ENCODE data around the gene LRRC61. TPM values are rescaled to one million over a fixed set of nuclear protein-coding genes. Genes with fewer than 3 reads are reported as not detected.
"Not testable (repeated sequence)": the region's sequence is repeated elsewhere in the genome, so short reads cannot be mapped to it uniquely, and the experiment has no call there.

LRRC61 gene
- total and polyA plus RNA-seq, 3 donors from 2014 or later = 16.7 to 35.4 (median 18.4) TPM

GRCh38 chr7:150311711-150312110, 11.4 kb upstream of the LRRC61 start:
- TF ChIP-seq POLR2A (IDR thresholded peaks at IDR 0.05) (no peak), CTCF (IDR thresholded peaks at IDR 0.05) (no peak)
- no peaks in the 10 kb centered on the region for H3K36me3 ChIP-seq (ENCODE audit: low read depth, missing control alignments)
- H3K27me3 ChIP-seq = no peaks in the 10 kb centered on the region
- 90 to 91% methylated on average over 5 of the region's 5 CpGs for WGBS, 2 donors
- no peak for DNase-seq
- H3K4me1 ChIP-seq = no peaks in the 10 kb centered on the region
- no peak overlapping the region for H3K27ac ChIP-seq
- no peak overlapping the region for H3K4me3 ChIP-seq
- H3K9me3 ChIP-seq = no peaks in the 10 kb centered on the region
- intact Hi-C loops (cut with DNase I; ENCODE audit: low total_unique reads) = no loop called here

- H3K4me3 ChIP-seq; DNase-seq; H3K27ac ChIP-seq; H3K9me3 ChIP-seq; intact Hi-C loops (cut with DNase I; ENCODE audit: low total_unique reads); H3K4me1 ChIP-seq; H3K36me3 ChIP-seq (ENCODE audit: low read depth, missing control alignments); H3K27me3 ChIP-seq: not testable (repeated sequence)
- WGBS, 2 donors = 79 to 86% methylated on average over 7 of the region's 7 CpGs
These were observed 10.3 kb upstream of the LRRC61 start for GRCh38 chr7:150312649-150313366.

- Histone ChIP-seq H3K9me3 (no peaks in the 10 kb centered on the region), H3K4me3 (no peak overlapping the region), H3K27ac (no peak overlapping the region), H3K27me3 (no peaks in the 10 kb centered on the region), H3K36me3 (ENCODE audit: low read depth, missing control alignments) (no peaks in the 10 kb centered on the region), H3K4me1 (no peaks in the 10 kb centered on the region)
- WGBS, 2 donors = 75 to 80% methylated on average over 3 of the region's 3 CpGs
- TF ChIP-seq POLR2A (IDR thresholded peaks at IDR 0.05) (no peak), CTCF (IDR thresholded peaks at IDR 0.05) (no peak)
- intact Hi-C loops (cut with DNase I; ENCODE audit: low total_unique reads) = no loop called here
- no peak for DNase-seq
These were observed 9.8 kb upstream of the LRRC61 start for GRCh38 chr7:150313367-150313809.

GRCh38 chr7:150313870-150314269, 9.3 kb upstream of the LRRC61 start:
- no peak for DNase-seq
- Histone ChIP-seq H3K27ac (no peak overlapping the region), H3K4me1 (no peaks in the 10 kb centered on the region), H3K27me3 (no peaks in the 10 kb centered on the region), H3K9me3 (no peaks in the 10 kb centered on the region), H3K4me3 (no peak overlapping the region), H3K36me3 (ENCODE audit: low read depth, missing control alignments) (no peaks in the 10 kb centered on the region)
- no peak for TF ChIP-seq POLR2A (IDR thresholded peaks at IDR 0.05)
- TF ChIP-seq CTCF (IDR thresholded peaks at IDR 0.05) = no peak
- WGBS, 2 donors = 93% methylated on average over 3 to 6 of the region's 6 CpGs
- intact Hi-C loops (cut with DNase I; ENCODE audit: low total_unique reads) = no loop called here

GRCh38 chr7:150314639-150315239, 8.4 kb upstream of the LRRC61 start:
- intact Hi-C loops (cut with DNase I; ENCODE audit: low total_unique reads) = no loop called here
- WGBS, 2 donors = 95 to 97% methylated on average over 5 of the region's 5 CpGs
- TF ChIP-seq POLR2A (IDR thresholded peaks at IDR 0.05) (no peak), CTCF (IDR thresholded peaks at IDR 0.05) (no peak)
- no peak for DNase-seq
- H3K36me3 ChIP-seq (ENCODE audit: low read depth, missing control alignments) = no peaks in the 10 kb centered on the region
- H3K4me1 ChIP-seq = no peaks in the 10 kb centered on the region
- H3K4me3 ChIP-seq = no peak overlapping the region
- H3K9me3 ChIP-seq = no peaks in the 10 kb centered on the region
- no peaks in the 10 kb centered on the region for H3K27me3 ChIP-seq
- H3K27ac ChIP-seq = no peak overlapping the region

GRCh38 chr7:150316987-150317386, 6.2 kb upstream of the LRRC61 start:
- intact Hi-C loops (cut with DNase I; ENCODE audit: low total_unique reads); H3K4me1 ChIP-seq; DNase-seq; H3K27me3 ChIP-seq; H3K36me3 ChIP-seq (ENCODE audit: low read depth, missing control alignments); H3K4me3 ChIP-seq; H3K9me3 ChIP-seq; H3K27ac ChIP-seq: not testable (repeated sequence)
- 93 to 94% methylated on average over 6 of the region's 6 CpGs for WGBS, 2 donors
